AG04450 (cell line): ENCODE measurements around the gene TRPM5. TPM values are rescaled to one million over a fixed set of nuclear protein-coding genes. Genes with fewer than 3 reads are reported as not detected.

ENCODE experiments used
- CTCF ChIA-PET: fragments of 300-600, 350-600 bp; formaldehyde crosslinking; extraction: SDS; loops from one replicate; lab custom pipeline; 2022; ENCODE audit warnings: antibody characterized with exemption, inconsistent platforms; lab: Charles Lee
- POLR2A ChIA-PET: fragments of 350-600 bp; formaldehyde crosslinking; extraction: SDS; loops from one replicate; lab custom pipeline; 2021; ENCODE audit warnings: antibody characterized with exemption, inconsistent platforms; lab: Yijun Ruan, JAX
- DNase-seq: peaks from one replicate; pipeline ENCODE4 v3.0.0-alpha.2; 2011; ENCODE audit warnings: low read depth, low spot score
- H3K27ac ChIP-seq: one replicate; pipeline ENCODE4 v1.5.1; 2012; ENCODE audit warnings: low read depth, low read length, control low read depth
- H3K27me3 ChIP-seq: one replicate; pipeline ENCODE4 v1.6.0; 2012; ENCODE audit warnings: low read length; ENCODE audit not compliant: control insufficient read depth, insufficient read depth
- H3K4me3 ChIP-seq: 2 replicates; pipeline ENCODE4 v1.5.1; 2011; ENCODE audit warnings: mild to moderate bottlenecking, low read depth, low read length, control low read depth
- H3K9me3 ChIP-seq: 2 replicates; pipeline ENCODE4 v1.5.1; 2012; ENCODE audit warnings: low read length; ENCODE audit not compliant: control insufficient read depth, insufficient read depth
- polyA plus RNA-seq: library from polyadenylated mRNA; depleted of rRNA; stranded (reverse); fragments of >200 nt; gene quantifications from 2 replicates; pipeline ENCODE4 v1.2.3, GENCODE V29; 2011
- TF ChIP-seq, protein P1 (sequence below): IDR thresholded peaks from 2 replicates; pipeline ENCODE4 v1.5.1; 2011; ENCODE audit warnings: low read depth, low read length, control low read depth, inconsistent platforms

TRPM5 gene
- polyA plus RNA-seq, 1 experiment = not detected

DNA sequence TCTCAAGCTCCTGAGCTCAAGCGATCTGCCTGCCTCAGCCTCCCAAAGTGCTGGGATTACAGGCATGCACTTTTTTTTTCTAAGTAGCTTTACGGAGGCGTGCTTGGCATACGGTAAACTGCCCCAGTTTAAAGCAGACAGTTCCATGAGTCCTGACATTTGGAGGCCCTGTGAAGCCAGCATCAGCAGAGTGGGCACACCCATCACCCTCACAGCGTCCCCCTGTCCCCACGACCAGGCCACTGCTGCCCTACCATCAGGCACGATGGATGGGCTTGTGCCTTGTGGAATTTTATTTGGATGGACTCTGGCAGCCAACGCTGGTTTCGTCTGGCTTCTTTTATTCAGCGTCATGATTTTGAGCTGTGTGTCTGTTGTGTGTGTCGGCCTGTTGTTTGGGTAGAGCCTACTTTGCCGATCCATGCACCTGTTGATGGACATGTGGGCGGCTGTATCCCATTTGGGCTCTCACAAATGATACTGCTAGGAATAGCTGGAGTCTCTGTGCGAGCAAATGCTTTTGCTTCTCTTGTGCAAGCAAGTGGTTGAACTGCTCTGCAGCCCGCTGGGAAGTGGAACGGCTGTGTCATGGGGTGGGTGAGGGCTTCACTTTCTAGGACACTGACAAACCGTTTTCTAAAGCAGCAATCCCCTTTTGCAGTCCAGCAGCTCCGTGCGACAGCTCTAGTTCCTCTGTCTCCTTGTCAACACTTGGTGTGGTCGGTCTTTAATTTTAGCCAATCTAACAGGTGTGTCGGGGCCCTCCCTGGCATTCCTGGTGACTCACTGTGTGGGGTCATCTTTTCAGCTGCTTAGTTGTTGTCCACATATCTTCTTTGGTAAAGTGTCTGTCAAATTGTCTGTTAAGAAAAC, 24.3 kb upstream of the TRPM5 start:
- H3K4me3 ChIP-seq = no peak overlapping the region
- CTCF ChIA-PET = no interaction called here
- POLR2A ChIA-PET = no interaction called here
- peaks cover 15% of the 10 kb centered on the region for H3K27me3 ChIP-seq
- TF ChIP-seq, protein P1, sequence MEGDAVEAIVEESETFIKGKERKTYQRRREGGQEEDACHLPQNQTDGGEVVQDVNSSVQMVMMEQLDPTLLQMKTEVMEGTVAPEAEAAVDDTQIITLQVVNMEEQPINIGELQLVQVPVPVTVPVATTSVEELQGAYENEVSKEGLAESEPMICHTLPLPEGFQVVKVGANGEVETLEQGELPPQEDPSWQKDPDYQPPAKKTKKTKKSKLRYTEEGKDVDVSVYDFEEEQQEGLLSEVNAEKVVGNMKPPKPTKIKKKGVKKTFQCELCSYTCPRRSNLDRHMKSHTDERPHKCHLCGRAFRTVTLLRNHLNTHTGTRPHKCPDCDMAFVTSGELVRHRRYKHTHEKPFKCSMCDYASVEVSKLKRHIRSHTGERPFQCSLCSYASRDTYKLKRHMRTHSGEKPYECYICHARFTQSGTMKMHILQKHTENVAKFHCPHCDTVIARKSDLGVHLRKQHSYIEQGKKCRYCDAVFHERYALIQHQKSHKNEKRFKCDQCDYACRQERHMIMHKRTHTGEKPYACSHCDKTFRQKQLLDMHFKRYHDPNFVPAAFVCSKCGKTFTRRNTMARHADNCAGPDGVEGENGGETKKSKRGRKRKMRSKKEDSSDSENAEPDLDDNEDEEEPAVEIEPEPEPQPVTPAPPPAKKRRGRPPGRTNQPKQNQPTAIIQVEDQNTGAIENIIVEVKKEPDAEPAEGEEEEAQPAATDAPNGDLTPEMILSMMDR = no peak
- no peaks in the 10 kb centered on the region for H3K9me3 ChIP-seq
- no peak overlapping the region for H3K27ac ChIP-seq
- no peak for DNase-seq

DNA sequence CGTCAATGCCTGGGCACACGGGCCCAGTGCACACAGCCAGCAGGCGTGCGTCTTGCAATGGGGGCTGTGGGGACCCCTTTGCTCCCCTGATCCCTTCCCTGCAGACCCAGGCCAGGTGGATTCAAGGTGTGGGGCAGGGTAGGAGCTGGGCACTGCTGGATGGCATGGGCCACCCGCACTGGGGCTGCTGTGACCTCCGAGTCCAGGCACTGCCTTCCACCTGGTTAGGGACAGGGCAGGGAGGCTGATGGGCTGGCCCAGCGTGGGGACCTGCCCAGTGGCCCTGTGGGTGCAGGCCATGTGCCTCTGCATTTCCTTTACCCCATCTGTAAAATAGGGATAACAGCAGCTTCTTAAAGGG, 23.4 kb upstream of the TRPM5 start:
- H3K27ac ChIP-seq = no peak overlapping the region
- ChIA-PET CTCF (no interaction called here), POLR2A (no interaction called here)
- H3K9me3 ChIP-seq = no peaks in the 10 kb centered on the region
- TF ChIP-seq, protein P1 = no peak
- peaks cover 16% of the 10 kb centered on the region for H3K27me3 ChIP-seq
- DNase-seq = no peak
- no peak overlapping the region for H3K4me3 ChIP-seq

GRCh38 chr11:2466869-2467694, 22.8 kb upstream of the TRPM5 start:
- Histone ChIP-seq H3K9me3 (no peaks in the 10 kb centered on the region), H3K4me3 (no peak overlapping the region), H3K27me3 (peaks cover 17% of the 10 kb centered on the region), H3K27ac (no peak overlapping the region)
- TF ChIP-seq, protein P1 = no peak
- CTCF ChIA-PET = no interaction called here
- POLR2A ChIA-PET = no interaction called here
- DNase-seq = no peak

GRCh38 chr11:2466069-2466801, 21.9 kb upstream of the TRPM5 start:
- POLR2A ChIA-PET = no interaction called here
- H3K9me3 ChIP-seq = no peaks in the 10 kb centered on the region
- TF ChIP-seq, protein P1 = no peak
- CTCF ChIA-PET = no interaction called here
- H3K4me3 ChIP-seq = no peak overlapping the region
- H3K27ac ChIP-seq = no peak overlapping the region
- peaks cover 17% of the 10 kb centered on the region for H3K27me3 ChIP-seq
- no peak for DNase-seq
